GM23338 (cell line): ENCODE data around the gene VEGFC. TPM values are rescaled to one million over a fixed set of nuclear protein-coding genes. Genes with fewer than 3 reads are reported as not detected.

Experiments used
- ATAC-seq: fragments of 200-7000 bp; cut with Tn5 transposase; 3 replicates; pipeline ENCODE4 v1.9.1; 2020
- DNase-seq: peaks from one replicate; pipeline ENCODE4 v3.0.0-alpha.2; 2015; ENCODE audit warnings: low spot score
- H2AFZ ChIP-seq: fragments of 200-600 bp; sonication (generic); 2 replicates; pipeline ENCODE4 v1.8.0; 2016; ENCODE audit warnings: antibody characterized with exemption, mild to moderate bottlenecking, moderate library complexity
- H3F3A ChIP-seq: fragments of 200-600 bp; sonication (generic); replicated peaks from 2 replicates; pipeline ENCODE4 v1.8.0; 2017; ENCODE audit warnings: antibody characterized with exemption, mixed run types, low read depth
- H3K27ac ChIP-seq: fragments of 200-600 bp; sonication (generic); 2 replicates; pipeline ENCODE4 v1.6.1; 2016; ENCODE audit warnings: low read depth
- H3K27me3 ChIP-seq: fragments of 200-600 bp; sonication (generic); 2 replicates; pipeline ENCODE4 v1.8.0; 2016; ENCODE audit warnings: mild to moderate bottlenecking, mixed run types, moderate library complexity; ENCODE audit not compliant: insufficient read depth
- H3K36me3 ChIP-seq: fragments of 200-600 bp; sonication (generic); 2 replicates; pipeline ENCODE4 v1.8.0; 2016; ENCODE audit warnings: mild to moderate bottlenecking; ENCODE audit not compliant: insufficient read depth
- H3K4me1 ChIP-seq: fragments of 200-600 bp; sonication (generic); 2 replicates; pipeline ENCODE4 v1.8.0; 2016; ENCODE audit warnings: mild to moderate bottlenecking, moderate library complexity; ENCODE audit not compliant: insufficient read depth
- H3K4me2 ChIP-seq: fragments of 200-600 bp; sonication (generic); 2 replicates; pipeline ENCODE4 v1.7.1; 2017; ENCODE audit warnings: mixed run types
- H3K4me3 ChIP-seq: fragments of 200-600 bp; sonication (generic); 2 replicates; pipeline ENCODE4 v1.6.1; 2016; ENCODE audit warnings: mixed run types
- H3K79me2 ChIP-seq: fragments of 200-600 bp; sonication (generic); replicated peaks from 2 replicates; pipeline ENCODE4 v1.8.0; 2017; ENCODE audit warnings: mild to moderate bottlenecking; ENCODE audit not compliant: insufficient read depth
- H3K9me2 ChIP-seq: fragments of 200-600 bp; sonication (generic); 2 replicates; pipeline ENCODE4 v1.8.0; 2017; ENCODE audit not compliant: insufficient read depth
- H4K20me1 ChIP-seq: fragments of 200-600 bp; sonication (generic); replicated peaks from 2 replicates; pipeline ENCODE4 v1.8.0; 2017; ENCODE audit warnings: mild to moderate bottlenecking; ENCODE audit not compliant: insufficient read depth
- H3K27ac Mint-ChIP-seq: 2 replicates; pipeline ENCODE4 v1.8.0; 2020; ENCODE audit warnings: inconsistent platforms, mild to moderate bottlenecking, moderate library complexity, mixed read lengths
- H3K27me3 Mint-ChIP-seq: 3 replicates; pipeline ENCODE4 v1.8.0; 2022; ENCODE audit warnings: low read depth, mild to moderate bottlenecking, moderate library complexity, mixed read lengths, inconsistent platforms; ENCODE audit not compliant: insufficient read depth, poor library complexity
- H3K36me3 Mint-ChIP-seq: 3 replicates; pipeline ENCODE4 v1.8.0; 2021; ENCODE audit warnings: low read depth, mild to moderate bottlenecking, inconsistent platforms, moderate library complexity, mixed read lengths
- H3K4me1 Mint-ChIP-seq: 3 replicates; pipeline ENCODE4 v1.8.0; 2020; ENCODE audit warnings: mild to moderate bottlenecking, inconsistent platforms, mixed read lengths
- H3K4me3 Mint-ChIP-seq: 3 replicates; pipeline ENCODE4 v1.8.0; 2021; ENCODE audit warnings: moderate library complexity, mild to moderate bottlenecking, inconsistent platforms, mixed read lengths
- H3K9me3 Mint-ChIP-seq: 3 replicates; pipeline ENCODE4 v1.8.0; 2020; ENCODE audit warnings: moderate library complexity, mild to moderate bottlenecking, inconsistent platforms, mixed read lengths
- CREB1 ChIP-seq: fragments of 250-450 bp; sonication (Bioruptor Pico); IDR thresholded peaks from 2 replicates; pipeline ENCODE4 v1.5.0; 2020; ENCODE audit warnings: low read depth, mild to moderate bottlenecking, moderate library complexity
- CTCF ChIP-seq, 2 experiments: fragments of 200-600 bp in 1 of 2; sonication (generic) in 1 of 2; conservative IDR thresholded peaks; 2 replicates each; pipeline versions ENCODE4 v1.5.1 to v1.6.1; 2016 to 2017; ENCODE audit warnings: antibody characterized with exemption in 2 of 2, low read depth in 2 of 2, mild to moderate bottlenecking in 2 of 2, moderate library complexity in 1 of 2
- EZH2 ChIP-seq: fragments of 200-600 bp; sonication (generic); IDR thresholded peaks from one replicate; pipeline ENCODE4 v1.8.0; 2017; ENCODE audit warnings: antibody characterized with exemption, mild to moderate bottlenecking, low read depth; ENCODE audit not compliant: unreplicated experiment
- EZH2phosphoT487 ChIP-seq: fragments of 200-600 bp; sonication (generic); IDR thresholded peaks from one replicate; pipeline ENCODE4 v1.8.1; 2018; ENCODE audit warnings: antibody characterized with exemption; ENCODE audit not compliant: unreplicated experiment
- JUNB ChIP-seq: IDR thresholded peaks from one replicate; pipeline ENCODE4 v1.6.1; 2016; ENCODE audit warnings: antibody characterized with exemption; ENCODE audit not compliant: unreplicated experiment
- POLR2AphosphoS5 ChIP-seq: IDR thresholded peaks from 2 replicates; pipeline ENCODE4 v1.6.1; 2016; ENCODE audit warnings: antibody characterized with exemption, low read depth
- REST ChIP-seq: IDR thresholded peaks from one replicate; pipeline ENCODE4 v1.6.1; 2018; ENCODE audit warnings: antibody characterized with exemption; ENCODE audit not compliant: unreplicated experiment
- ZNF114 ChIP-seq: fragments of 250-450 bp; sonication (Bioruptor Pico); IDR thresholded peaks from 2 replicates; pipeline ENCODE4 v1.5.0; 2020; ENCODE audit warnings: mild to moderate bottlenecking, moderate library complexity
- ZNF462 ChIP-seq: fragments of 250-450 bp; sonication (Bioruptor Pico); IDR thresholded peaks from 2 replicates; pipeline ENCODE4 v1.5.0; 2020; ENCODE audit warnings: mild to moderate bottlenecking, moderate library complexity
- polyA plus RNA-seq: library from polyadenylated mRNA; unstranded; fragments of >200 nt; fragmentation: Nextera tagmentation; extraction: Ambion mirVana; gene quantifications from 2 replicates; pipeline ENCODE4 v1.2.1, GENCODE V29; 2016
- total RNA-seq: library from RNA; depleted of rRNA; stranded (reverse); fragments of >200 nt; shearing (Covaris generic); gene quantifications from 2 replicates; pipeline ENCODE4 v1.2.3, GENCODE V29; 2014

The VEGFC gene
- total and polyA plus RNA-seq, 2 experiments from 2014 or later = 0.87 to 1.1 TPM

GRCh38 chr4:176641237-176641636 is 151.5 kb downstream of the VEGFC start (continued):
- TF ChIP-seq JUNB (no peak), EZH2 (no peak), ZNF114 (CRISPR knock-in tag) (no peak), EZH2phosphoT487 (no peak)

- ATAC-seq = no peak
- TF ChIP-seq POLR2AphosphoS5 (no peak), CREB1 (CRISPR knock-in tag) (no peak), REST (no peak), ZNF462 (CRISPR knock-in tag) (no peak), ZNF114 (CRISPR knock-in tag) (no peak), EZH2phosphoT487 (no peak), CTCF (conservative IDR thresholded peaks at IDR 0.05; ENCODE audit: low read depth in 2 of 2) (no peak)
- no peaks in the 10 kb centered on the region for H3K36me3 Mint-ChIP-seq
Measured at GRCh38 chr4:176638992-176639391, 153.7 kb downstream of the VEGFC start.

More at GRCh38 chr4:176638992-176639391, 153.7 kb downstream of the VEGFC start:
- Histone ChIP-seq H2AFZ (no peak overlapping the region), H3F3A (no peaks in the 10 kb centered on the region), H3K27me3 (no peaks in the 10 kb centered on the region), H3K36me3 (no peaks in the 10 kb centered on the region), H3K79me2 (no peaks in the 10 kb centered on the region), H3K27ac (no peak overlapping the region), H3K4me2 (no peak overlapping the region), H3K4me1 (no peaks in the 10 kb centered on the region), H4K20me1 (no peaks in the 10 kb centered on the region), H3K4me3 (no peak overlapping the region), H3K9me2 (no peaks in the 10 kb centered on the region)
- DNase-seq = no peak
- Mint-ChIP-seq H3K4me3 (no peak overlapping the region), H3K27me3 (no peaks in the 10 kb centered on the region), H3K27ac (no peak overlapping the region), H3K9me3 (no peaks in the 10 kb centered on the region), H3K4me1 (no peaks in the 10 kb centered on the region)
